ENCODE measurements around the gene IL9R.
"Not testable (repeated sequence)": the region's sequence is repeated elsewhere in the genome, so short reads cannot be mapped to it uniquely, and the experiment has no call there.

The IL9R gene

DNA sequence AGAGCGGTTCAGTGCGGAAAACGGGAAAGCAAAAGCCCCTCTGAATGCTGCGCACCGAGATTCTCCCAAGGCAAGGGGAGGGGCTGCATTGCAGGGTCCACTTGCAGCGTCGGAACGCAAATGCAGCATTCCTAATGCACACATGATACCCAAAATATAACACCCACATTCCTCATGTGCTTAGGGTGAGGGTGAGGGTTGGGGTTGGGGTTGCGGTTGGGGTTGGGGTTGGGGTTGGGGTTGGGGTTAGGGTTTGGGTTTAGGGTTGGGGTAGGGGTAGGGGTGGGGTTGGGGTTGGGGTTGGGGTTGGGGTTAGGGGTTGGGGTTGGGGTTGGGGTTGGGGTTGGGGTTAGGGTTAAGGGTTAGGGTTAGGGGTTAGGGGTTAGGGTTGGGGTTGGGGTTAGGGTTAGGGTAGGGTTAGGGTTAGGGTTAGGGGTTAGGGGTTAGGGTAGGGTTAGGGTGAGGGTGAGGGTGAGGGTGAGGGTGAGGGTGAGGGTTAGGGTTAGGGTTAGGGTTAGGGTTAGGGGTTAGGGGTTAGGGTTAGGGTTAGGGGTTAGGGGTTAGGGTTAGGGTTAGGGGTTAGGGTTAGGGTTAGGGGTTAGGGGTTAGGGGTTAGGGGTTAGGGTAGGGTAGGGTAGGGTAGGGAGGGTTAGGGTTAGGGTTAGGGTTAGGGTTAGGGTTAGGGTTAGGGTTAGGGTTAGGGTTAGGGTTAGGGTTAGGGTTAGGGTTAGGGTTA, 32.4 kb downstream of the IL9R start:
- DNase-seq (ENCODE audit: low read depth in 2 of 2) = not testable (repeated sequence)

DNA sequence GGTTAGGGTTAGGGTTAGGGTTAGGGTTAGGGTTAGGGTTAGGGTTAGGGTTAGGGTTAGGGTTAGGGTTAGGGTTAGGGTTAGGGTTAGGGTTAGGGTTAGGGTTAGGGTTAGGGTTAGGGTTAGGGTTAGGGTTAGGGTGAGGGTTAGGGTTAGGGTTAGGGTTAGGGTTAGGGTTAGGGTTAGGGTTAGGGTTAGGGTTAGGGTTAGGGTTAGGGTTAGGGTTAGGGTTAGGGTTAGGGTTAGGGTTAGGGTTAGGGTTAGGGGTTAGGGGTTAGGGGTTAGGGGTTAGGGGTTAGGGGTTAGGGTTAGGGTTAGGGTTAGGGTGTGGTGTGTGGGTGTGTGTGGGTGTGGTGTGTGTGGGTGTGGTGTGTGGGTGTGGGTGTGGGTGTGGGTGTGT, 33.0 kb downstream of the IL9R start:
- DNase-seq (ENCODE audit: low read depth in 2 of 2) = not testable (repeated sequence)
